HG03103 (cell line): Measurements from ENCODE around the gene CDA.

ENCODE experiments used
- ATAC-seq: cut with Tn5 transposase; IDR thresholded peaks from one replicate; pipeline ENCODE4 v1.9.1; 2021; ENCODE audit warnings: low read depth; ENCODE audit not compliant: unreplicated experiment

CDA gene

GRCh38 chr1:20588634-20589225 is at the start of gene CDA:
CDA (plus strand) TSS chr1:20589097; CDS start chr1:20589130, 33 bp downstream.
- no peak for ATAC-seq

- ATAC-seq, result no peak
Observed at GRCh38 chr1:20540281-20540680, 48.6 kb upstream of the CDA start.

GRCh38 chr1:20546637-20547036 is 42.3 kb upstream of the CDA start:
- ATAC-seq, result no peak

GRCh38 chr1:20551161-20551560 is 37.7 kb upstream of the CDA start:
- ATAC-seq, result no peak

GRCh38 chr1:20551945-20552727 is 36.8 kb upstream of the CDA start, which contains the start of gene FAM43B:
FAM43B (plus strand) TSS chr1:20552573; CDS start chr1:20552974, 401 bp downstream.
- no peak for ATAC-seq

- ATAC-seq, result no peak
Observed at GRCh38 chr1:20552728-20553445, 36.0 kb upstream of the CDA start.

- ATAC-seq, result no peak
Observed at GRCh38 chr1:20555025-20555757, 33.7 kb upstream of the CDA start.

GRCh38 chr1:20555758-20556120 is 33.2 kb upstream of the CDA start:
- ATAC-seq, result no peak

- ATAC-seq, result no peak
Observed at GRCh38 chr1:20558191-20558590, 30.7 kb upstream of the CDA start.

- no peak for ATAC-seq
Observed at GRCh38 chr1:20560966-20561365, 27.9 kb upstream of the CDA start.

- no peak for ATAC-seq
Observed at GRCh38 chr1:20565234-20565633, 23.7 kb upstream of the CDA start.

GRCh38 chr1:20569523-20570098 is 19.3 kb upstream of the CDA start:
- no peak for ATAC-seq

- no peak for ATAC-seq
Observed at GRCh38 chr1:20571427-20571826, 17.5 kb upstream of the CDA start.

GRCh38 chr1:20573987-20574386 is 14.9 kb upstream of the CDA start:
- ATAC-seq, result no peak

- no peak for ATAC-seq
Observed at GRCh38 chr1:20574686-20575540, 14.0 kb upstream of the CDA start.

GRCh38 chr1:20575541-20576336 is 13.2 kb upstream of the CDA start:
- ATAC-seq, result no peak

GRCh38 chr1:20578062-20578461 is 10.8 kb upstream of the CDA start:
- no peak for ATAC-seq

- ATAC-seq, result no peak
Observed at GRCh38 chr1:20578721-20579395, 10.0 kb upstream of the CDA start.
